Lung (tissue), 12 donors: Measurements from ENCODE around the gene CLCN6. TPM values are rescaled to one million over a fixed set of nuclear protein-coding genes. Genes with fewer than 3 reads are reported as not detected.
A peak's percentile ranks its signal among the peaks of the same experiment; 100 is the strongest.

Source experiments
- ATAC-seq: fragments of 200-7000 bp; cut with Tn5 transposase; one replicate; pipeline ENCODE4 v1.9.1; 2020; ENCODE audit warnings: moderate number of reproducible peaks; ENCODE audit not compliant: insufficient read depth, low FRiP score
- DNase-seq, 3 donors: peaks; one replicate each; pipeline ENCODE4 v3.0.0-alpha.2; 2013 to 2017
- H3K27ac ChIP-seq, 2 donors: one replicate each; pipeline ENCODE4 v1.5.1; 2013; ENCODE audit warnings: mild to moderate bottlenecking in 2 of 2, moderate library complexity in 2 of 2, control low read depth in 1 of 2, inconsistent platforms in 1 of 2, low read depth in 1 of 2, low read length in 1 of 2
- H3K27me3 ChIP-seq, 3 donors: one replicate each; pipeline ENCODE4 v1.5.1; 2013; ENCODE audit warnings: low read length in 2 of 3; ENCODE audit not compliant: control insufficient read depth in 3 of 3, insufficient read depth in 3 of 3
- H3K36me3 ChIP-seq, 4 donors: one replicate each; pipeline ENCODE4 v1.5.1; 2013; ENCODE audit warnings: low read length in 4 of 4, mild to moderate bottlenecking in 1 of 4, moderate library complexity in 1 of 4; ENCODE audit not compliant: control insufficient read depth in 4 of 4, insufficient read depth in 4 of 4
- H3K4me1 ChIP-seq, 5 donors: one replicate each; pipeline ENCODE4 v1.5.1; 2013; ENCODE audit warnings: low read length in 5 of 5, mild to moderate bottlenecking in 2 of 5, moderate library complexity in 1 of 5; ENCODE audit not compliant: control insufficient read depth in 5 of 5, insufficient read depth in 5 of 5
- H3K4me3 ChIP-seq: one replicate; pipeline ENCODE4 v1.5.1; 2013; ENCODE audit warnings: mild to moderate bottlenecking, control low read depth, moderate library complexity
- H3K9ac ChIP-seq, 2 donors: one replicate each; pipeline ENCODE4 v1.5.1; 2013; ENCODE audit warnings: low read length in 2 of 2, control low read depth in 1 of 2; ENCODE audit not compliant: insufficient read depth in 1 of 2
- H3K9me3 ChIP-seq, 4 donors: one replicate each; pipeline ENCODE4 v1.5.1; 2013; ENCODE audit warnings: low read length in 3 of 4, mild to moderate bottlenecking in 1 of 4, moderate library complexity in 1 of 4; ENCODE audit not compliant: control insufficient read depth in 4 of 4, insufficient read depth in 3 of 4
- CTCF ChIP-seq: IDR thresholded peaks from 2 replicates; pipeline ENCODE4 v1.5.1; 2012; ENCODE audit warnings: mild to moderate bottlenecking; ENCODE audit errors: control extremely low read depth, extremely low read depth
- WGBS, 2 donors: extraction: QIAGEN DNeasy Blood & Tissue Kit; methylation state at CpG; one replicate each; pipeline ENCODE4 v1.1.7; 2013; 5-methylcytosine and 5-hydroxymethylcytosine counted together
- polyA plus RNA-seq, 2 donors: library from polyadenylated mRNA; stranded (reverse); fragments of 200-250 nt; gene quantifications; one replicate each; pipeline ENCODE4 v1.2.1, GENCODE V29; 2013
- total RNA-seq, 2 donors: library from RNA; depleted of rRNA in 1 of 2; stranded (reverse); fragments of >200 nt in 1 of 2; gene quantifications; one replicate each; pipeline ENCODE4 v1.2.1, GENCODE V29; 2014 to 2021
- donor health status: control.
- donor health status: control.
- donor health status: Bipolar disorder and iron deficiency.
- donor health status: healthy.
- donor health status: DM: yes; HTN: yes; CAD: no.

CLCN6 gene
- total and polyA plus RNA-seq, 4 donors: 16.7 to 35.7 (median 18.1) TPM

- Histone ChIP-seq H3K4me3 (no peak overlapping the region), H3K36me3 (peaks cover 0 to 7% (median 0%) of the 10 kb centered on the region in 4 donors), H3K27me3 (no peaks in the 10 kb centered on the region), H3K27ac (peak overlapping the region; percentile 38 to 71), H3K9me3 (peaks cover 0 to 2% (median 0%) of the 10 kb centered on the region in 4 donors), H3K4me1 (peaks cover 0 to 35% (median 17%) of the 10 kb centered on the region in 5 donors), H3K9ac (no peak overlapping the region)
- no peak for ATAC-seq
- 64 to 66% methylated on average over 20 to 21 of the region's 21 CpGs for WGBS, 2 donors
- no peak for DNase-seq
- no peak for TF ChIP-seq CTCF
These were observed 21.6 kb upstream of the CLCN6 start for GRCh38 chr1:11784256-11784992.

- no peaks in the 10 kb centered on the region for H3K27me3 ChIP-seq
- H3K4me1 ChIP-seq: peaks cover 3 to 43% (median 17%) of the 10 kb centered on the region in 5 donors
- peaks cover 0 to 10% (median under 1%) of the 10 kb centered on the region in 4 donors for H3K36me3 ChIP-seq
- peaks cover 0 to 2% (median 0%) of the 10 kb centered on the region in 4 donors for H3K9me3 ChIP-seq
- peak; percentile 63 for TF ChIP-seq CTCF
- ATAC-seq (no peak), DNase-seq (peak; percentile 51 to 87 (median 61))
- no peak overlapping the region for H3K9ac ChIP-seq
- 5 to 9% methylated on average over 28 to 30 of the region's 30 CpGs for WGBS, 2 donors
- H3K27ac ChIP-seq: peak overlapping the region; percentile 38 to 49
- no peak overlapping the region for H3K4me3 ChIP-seq
These were observed 20.8 kb upstream of the CLCN6 start for GRCh38 chr1:11784993-11785769.

- no peak for TF ChIP-seq CTCF
- Histone ChIP-seq H3K36me3 (peaks cover 0 to 14% (median 4%) of the 10 kb centered on the region in 4 donors), H3K27ac (peak overlapping the region in 1 of 2 donors; percentile 28), H3K4me1 (peaks cover 3 to 51% (median 17%) of the 10 kb centered on the region in 5 donors), H3K9me3 (no peaks in the 10 kb centered on the region), H3K4me3 (no peak overlapping the region), H3K9ac (no peak overlapping the region), H3K27me3 (no peaks in the 10 kb centered on the region)
- DNase-seq (no peak), ATAC-seq (no peak)
- WGBS, 2 donors: 64 to 73% methylated on average over 5 of the region's 5 CpGs
These were observed 19.8 kb upstream of the CLCN6 start for GRCh38 chr1:11786168-11786567.
